CD4-positive, alpha-beta T cell treated with Interleukin-17A for 4 hours (primary cell): Measurements from ENCODE around the gene MIEF1.

Source experiments
- DNase-seq: peaks from one replicate; pipeline ENCODE4 v3.0.0-alpha.2; 2020; ENCODE audit warnings: mixed read lengths

Gene MIEF1

DNA sequence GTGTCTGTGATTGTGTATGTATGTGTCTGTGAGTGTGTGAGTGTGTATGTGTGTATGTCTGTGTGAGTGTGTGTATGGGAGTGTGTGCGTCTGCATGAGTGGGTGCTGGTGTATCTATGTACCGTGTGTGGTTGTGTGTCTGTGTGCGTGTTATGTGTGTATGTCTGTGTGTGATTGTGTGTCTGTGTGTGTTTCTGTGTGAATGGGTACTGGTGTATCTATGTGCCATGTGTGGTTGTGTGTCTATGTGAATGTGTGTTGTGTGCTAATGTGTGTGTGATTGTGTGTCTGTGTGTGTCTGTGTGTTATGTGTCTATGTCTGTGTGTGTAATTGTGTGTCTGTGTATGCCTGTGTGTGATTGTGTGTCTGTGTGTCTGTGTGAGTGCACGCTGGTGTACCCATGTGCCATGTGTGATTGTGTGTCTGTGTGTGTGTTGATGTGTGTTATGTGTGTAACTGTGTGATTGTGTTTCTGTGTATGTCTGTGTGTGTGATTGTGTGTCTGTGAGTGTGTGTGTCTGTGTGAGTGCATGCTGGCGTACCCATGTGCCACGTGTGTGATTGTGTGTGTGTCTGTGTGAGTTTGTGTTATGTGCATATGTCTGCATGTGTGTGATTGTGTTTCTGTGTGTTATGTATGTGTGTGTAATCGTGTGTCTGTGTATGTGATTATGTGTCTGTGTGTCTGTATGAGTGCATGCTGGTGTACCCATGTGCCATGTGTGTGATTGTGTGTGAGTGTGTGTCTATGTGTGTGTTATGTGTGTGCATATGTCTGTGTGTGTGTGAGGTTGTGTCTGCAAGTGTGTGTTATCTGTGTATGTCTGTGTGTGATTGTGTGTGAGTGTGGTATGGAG lies 61.7 kb downstream of the MIEF1 start:
- no peak for DNase-seq

DNA sequence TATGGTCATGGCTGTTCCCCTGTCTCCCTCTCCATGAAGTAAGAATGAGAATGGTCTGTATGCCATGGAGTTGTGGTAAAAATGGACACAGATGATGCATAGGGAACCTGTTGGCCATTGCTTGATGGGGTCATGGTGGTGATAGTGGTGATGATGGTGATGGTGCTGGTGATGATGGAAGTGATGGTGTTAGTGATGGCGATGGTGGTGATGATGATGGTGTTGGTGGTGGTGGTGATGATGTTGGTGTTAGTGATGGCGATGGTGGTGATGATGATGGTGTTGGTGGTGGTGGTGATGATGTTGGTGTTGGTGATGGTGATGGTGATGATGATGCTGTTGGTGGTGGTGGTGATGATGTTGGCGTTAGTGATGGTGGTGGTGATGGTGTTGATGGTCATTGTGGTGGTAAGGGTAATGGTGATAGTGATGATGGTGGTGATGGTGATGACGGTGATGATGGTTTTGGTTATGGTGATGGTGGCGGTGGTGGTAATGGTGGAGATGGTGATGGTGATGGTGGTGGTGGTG lies 63.4 kb downstream of the MIEF1 start:
- no peak for DNase-seq

DNA sequence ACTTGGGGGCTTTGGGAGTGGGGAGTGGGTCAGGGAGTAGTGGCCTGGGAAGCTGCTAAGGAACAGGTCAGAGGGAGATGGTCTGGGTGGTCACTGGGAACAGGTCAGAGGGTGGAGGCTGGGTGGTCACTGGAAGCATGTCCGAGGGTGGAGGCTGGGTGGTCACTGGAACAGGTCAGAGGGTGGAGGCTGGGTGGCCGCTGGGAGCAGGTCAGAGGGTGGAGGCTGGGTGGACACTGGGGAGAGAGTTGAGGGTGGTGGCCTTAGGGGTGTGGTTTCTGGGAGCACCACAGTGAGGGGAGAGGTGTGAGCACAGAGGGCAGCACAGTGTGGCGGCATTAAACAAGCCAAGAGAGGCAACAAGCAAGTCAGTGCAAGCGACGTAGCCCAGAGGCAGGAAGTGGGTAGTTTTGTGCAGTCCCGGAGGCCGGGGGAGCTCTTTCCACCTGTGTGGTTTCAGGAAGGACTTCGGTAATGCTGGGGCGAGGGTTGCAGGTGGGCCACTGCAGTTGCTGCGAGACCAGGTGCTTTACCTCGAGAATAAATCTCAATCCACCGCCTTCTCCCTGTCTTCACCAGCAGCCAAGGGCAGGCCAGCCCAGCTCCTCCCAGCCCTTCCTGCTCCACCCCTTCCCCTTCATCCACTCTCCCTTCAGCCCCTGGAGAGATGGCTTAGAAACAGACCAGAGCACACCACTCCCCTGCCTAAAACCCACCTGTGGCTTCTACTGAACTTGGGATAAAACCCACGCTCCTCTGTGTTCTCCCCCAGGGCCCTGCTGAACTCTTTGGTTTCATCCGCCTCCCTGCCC lies 65.3 kb downstream of the MIEF1 start:
- peak; percentile 73 for DNase-seq
